RPMI8226 (cell line): Measurements from ENCODE around the gene B9D1.

Experiments
- DNase-seq: peaks from one replicate; pipeline ENCODE4 v3.0.0-alpha.2; 2015

The B9D1 gene

DNA sequence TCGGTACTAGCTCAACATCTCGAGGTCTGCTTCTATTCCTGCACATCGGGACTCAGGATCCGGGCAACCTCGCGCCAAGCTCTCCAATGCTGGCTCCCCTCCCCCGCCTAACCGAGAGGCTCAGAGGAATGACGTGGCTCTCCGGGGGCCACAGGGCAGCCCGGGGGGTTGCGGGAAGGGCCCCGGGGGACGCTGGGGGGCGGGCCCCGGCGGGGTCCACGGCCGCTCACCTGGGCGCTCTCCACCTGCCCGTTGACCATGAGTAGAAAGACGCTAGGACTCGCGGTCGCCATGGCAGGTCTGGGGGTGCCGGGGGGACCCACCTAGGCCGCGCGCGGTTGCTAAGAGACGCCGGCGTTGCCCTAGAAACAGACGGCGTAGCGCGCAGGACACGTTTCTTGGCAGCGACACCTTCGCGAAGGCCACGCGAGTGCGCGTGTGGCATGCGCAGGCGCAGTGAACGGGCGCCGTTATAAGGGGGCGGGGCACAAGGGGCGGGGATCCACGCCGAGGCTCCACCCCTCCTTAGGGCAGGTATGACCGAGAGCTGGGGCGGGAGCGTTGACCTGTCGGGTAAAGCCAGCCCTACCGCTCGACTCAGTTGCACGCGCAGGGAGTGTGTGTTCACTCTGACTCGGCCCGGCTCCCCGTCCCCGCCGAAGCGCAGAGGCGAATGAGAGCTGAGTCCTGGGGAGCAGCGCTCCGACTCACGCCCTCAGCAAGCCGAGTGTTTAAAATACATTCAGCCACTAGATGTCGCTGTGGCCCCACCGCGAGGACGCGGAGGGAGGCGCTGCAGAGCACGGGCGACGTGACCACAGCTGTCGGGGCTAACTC lies at the start of gene B9D1:
B9D1 (minus strand) TSS at position 447 of the 837 bp plus-strand sequence; CDS start at position 293, 154 bp downstream.
- DNase-seq: peak; percentile 91

GRCh38 chr17:19411631-19412030 lies 49.1 kb upstream of the B9D1 start:
- no peak for DNase-seq

DNA sequence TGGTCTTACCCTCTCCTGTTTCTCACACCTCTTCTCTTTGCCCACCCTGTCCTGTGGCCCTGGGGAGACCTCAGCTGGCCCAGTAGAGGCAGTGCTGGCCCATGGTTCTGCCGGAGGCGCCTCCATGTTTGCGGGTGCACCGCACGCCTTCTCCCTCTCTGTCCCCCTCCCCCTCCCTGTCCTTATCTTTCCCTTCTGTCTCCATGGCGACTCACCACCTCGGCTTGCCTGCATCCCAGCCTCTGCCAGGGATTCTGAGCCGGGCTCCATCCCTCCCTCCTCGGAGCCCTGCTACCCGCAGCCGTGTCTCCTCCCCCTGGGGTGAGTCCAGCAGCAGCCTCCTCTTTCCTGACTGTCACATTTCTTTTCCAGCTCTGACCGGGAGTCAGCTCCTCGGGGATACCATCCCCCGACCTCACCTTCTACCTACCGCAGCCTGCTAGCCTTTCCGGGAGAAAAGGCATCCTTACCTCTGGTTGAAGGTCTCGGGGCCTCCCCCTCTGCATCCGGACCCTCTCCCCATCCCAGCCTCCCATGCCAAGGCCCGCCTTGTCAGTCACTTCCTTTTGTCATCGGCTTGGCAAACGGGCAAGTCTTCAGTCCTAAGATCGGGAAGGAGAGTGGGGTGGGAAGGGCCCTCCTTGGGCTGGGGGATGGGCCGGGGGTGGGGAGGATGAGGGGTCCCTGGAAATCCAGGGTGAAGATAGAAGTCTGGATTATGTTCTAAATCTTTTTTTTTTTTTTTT lies 48.5 kb upstream of the B9D1 start, which contains the start of gene RNF112:
RNF112 (plus strand) TSS at position 358 of the 746 bp plus-strand sequence; CDS start at position 535, 177 bp downstream.
- no peak for DNase-seq

- DNase-seq: no peak
Observed at GRCh38 chr17:19410091-19410490, 47.6 kb upstream of the B9D1 start.

DNA sequence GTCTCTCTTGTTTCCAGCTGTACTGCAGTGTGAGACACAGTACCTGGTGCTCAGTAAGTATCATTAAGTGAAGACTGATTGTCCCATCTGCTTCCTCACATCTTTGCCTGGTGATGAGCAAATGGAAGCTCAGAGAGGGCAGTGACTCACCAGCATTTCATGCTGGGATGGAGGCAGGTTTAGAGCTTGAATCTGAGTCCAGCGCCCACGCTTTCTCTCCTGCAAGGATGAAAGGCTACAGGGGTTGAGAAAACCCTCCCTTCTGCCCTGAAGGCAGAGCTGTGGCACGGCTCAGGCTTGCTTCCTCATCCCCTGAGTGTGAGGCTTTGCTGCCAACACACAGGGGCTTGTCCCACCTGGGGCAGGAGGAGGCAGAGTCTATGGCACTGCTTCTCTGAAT lies 47.0 kb upstream of the B9D1 start:
- no peak for DNase-seq

DNA sequence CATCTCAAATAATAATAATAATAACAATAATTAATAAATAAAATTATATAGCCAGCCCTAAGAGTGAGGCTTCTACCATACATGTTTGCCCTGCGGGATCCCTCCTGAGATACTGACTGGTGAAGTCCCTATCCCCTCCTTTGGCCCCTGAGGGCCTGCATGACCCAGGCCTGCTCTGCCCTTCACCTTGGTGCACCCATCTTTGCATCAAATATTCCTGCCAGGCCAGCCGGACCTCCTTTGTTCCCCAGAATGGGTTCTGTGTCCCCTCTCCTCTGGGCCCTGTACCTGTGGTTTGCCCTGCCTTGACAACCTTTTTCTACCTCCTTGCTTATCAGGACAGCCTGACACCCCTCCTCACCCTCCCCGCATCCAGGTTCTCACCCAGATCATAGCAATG lies 46.5 kb upstream of the B9D1 start:
- DNase-seq: no peak

- DNase-seq: no peak
Observed at GRCh38 chr17:19408346-19408710, 45.8 kb upstream of the B9D1 start.

- no peak for DNase-seq
Observed at GRCh38 chr17:19407601-19408345, 45.2 kb upstream of the B9D1 start.

DNA sequence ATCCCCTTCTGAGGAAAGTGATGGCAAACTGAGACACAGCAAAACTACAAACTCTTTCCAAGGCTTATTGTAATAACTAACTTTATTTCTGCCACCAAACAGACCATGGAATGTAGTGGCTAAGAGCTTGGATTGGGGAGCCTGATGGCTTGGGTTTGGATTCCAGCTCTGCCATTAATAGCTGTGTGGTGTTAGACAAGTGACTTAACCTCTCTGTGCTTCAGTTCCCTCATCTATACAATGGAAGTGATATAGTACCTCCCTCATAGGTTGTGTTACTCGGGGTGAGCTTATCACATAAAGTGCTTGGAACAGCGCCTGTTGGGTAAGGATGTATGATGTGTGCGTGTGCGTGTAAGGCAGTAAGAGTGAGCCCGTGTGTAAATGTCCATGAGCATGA lies 42.6 kb upstream of the B9D1 start:
- DNase-seq: no peak

GRCh38 chr17:19404264-19404663 lies 41.7 kb upstream of the B9D1 start:
- DNase-seq: no peak

GRCh38 chr17:19403021-19403420 lies 40.5 kb upstream of the B9D1 start:
- DNase-seq: no peak

DNA sequence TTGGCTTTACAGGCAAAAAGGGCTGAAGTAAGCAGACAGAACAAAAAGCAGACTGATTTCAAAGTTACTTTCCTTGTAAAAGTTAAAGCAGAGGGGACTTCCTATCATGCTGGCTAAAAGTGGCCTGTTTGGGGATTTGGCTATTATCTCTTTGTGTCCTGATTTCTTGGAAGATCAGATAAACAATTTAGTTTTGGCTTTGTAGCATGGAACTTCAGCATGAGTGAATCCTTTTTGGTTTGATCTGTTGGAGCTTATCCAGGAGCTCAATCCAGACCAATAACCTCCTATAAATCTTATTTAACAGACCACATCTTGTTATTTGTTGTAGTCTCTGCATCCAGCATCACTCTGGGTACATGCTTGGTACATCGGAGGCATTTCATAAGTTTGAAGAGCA lies 39.6 kb upstream of the B9D1 start:
- no peak for DNase-seq

DNA sequence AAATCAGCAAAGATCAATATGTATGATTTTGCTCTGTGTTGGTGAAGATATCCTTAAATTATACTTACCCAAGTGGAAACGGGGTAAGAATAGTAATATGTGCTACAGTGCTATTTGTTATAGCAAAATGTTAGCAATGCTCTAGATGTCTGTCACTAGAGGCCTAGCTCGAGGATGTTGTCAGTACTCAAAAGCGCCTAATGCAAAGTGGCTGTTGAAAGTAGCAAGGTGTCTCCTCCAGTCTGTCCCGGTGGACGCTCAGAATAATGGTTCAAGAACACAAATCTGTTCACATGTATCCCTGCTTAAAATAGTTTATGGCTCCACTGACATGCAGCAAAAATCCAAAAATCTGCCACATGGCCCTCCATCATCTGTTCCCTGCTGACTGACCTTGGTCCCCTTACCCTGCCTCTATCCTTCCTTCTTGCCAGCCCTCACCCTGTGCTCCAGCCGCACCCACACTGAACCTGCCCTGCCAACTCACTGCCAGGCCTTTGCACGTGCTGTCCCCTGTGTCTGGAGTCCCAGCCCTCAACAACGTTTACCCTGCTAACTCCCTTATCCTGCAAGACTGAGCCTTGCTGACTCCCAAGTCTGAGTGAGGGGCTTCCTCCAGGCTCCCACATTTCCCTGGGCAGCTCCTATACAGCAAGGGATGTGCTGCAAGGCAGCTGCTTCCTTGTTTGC lies 38.9 kb upstream of the B9D1 start:
- DNase-seq: no peak

GRCh38 chr17:19399750-19400450 lies 37.4 kb upstream of the B9D1 start:
- no peak for DNase-seq

DNA sequence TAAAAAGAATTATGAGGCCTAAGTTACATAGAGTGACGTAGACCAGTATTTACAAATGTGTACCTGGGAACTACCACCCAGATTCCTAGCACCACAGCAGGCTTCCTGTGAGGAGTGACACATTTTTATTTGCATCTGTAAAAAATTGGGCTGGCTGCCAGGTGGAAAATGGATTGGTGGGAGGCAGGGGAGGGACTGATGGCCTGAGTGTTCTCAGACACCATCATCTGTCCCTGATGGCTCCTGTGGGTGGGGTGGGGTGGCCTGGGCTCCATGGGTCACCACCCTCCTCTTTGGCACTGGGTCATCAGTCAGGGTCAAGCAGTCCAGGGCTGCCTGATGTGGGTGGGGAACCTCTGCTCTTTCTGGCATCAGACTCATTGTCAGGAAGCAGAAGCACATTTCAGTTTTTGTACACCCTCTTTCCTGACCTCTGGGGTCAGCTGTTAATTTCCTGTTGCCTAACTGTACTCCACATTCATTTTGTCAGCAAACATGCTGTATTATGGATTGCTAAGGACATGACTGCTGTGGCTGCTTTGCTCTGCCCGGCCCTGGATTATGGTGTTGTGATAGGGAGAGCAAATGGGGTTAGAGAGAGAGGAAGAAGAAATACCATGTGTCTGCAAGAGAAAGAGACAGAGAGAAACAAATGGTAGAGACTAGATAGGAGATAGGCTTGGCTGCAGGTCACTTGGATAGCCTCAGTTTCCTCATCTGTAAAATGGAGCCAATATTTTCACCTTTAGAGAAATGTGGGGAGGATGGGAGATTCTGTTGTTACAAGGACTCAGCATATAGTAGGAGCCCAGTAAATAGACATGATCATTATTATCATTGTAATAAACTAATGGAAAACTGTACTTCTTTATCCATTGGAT lies 36.0 kb upstream of the B9D1 start:
- no peak for DNase-seq

DNA sequence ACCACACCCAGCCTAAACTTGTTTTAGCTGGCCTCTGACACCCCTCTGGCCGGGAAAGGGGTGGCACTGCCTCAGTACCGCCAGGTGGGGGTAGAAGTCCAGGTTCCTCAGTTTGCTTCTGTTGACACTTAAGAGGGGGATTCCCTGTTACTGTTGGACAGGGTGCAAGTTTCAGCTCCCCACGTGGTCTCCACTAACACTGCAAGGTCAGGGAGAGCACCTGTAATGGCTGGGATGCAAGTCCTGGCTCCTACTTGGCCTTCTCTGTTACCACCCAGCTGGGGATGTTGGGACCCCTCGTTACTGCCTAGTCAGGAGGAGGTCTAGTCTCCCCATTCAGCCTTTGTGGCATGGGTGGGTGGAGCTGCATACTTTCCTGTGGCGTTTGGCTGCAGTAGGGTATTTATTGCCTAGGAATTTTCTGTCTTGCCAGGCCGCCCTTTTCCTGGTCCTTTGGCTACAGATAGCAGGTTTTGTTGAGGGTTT lies 35.1 kb upstream of the B9D1 start:
- DNase-seq: peak; percentile 33

DNA sequence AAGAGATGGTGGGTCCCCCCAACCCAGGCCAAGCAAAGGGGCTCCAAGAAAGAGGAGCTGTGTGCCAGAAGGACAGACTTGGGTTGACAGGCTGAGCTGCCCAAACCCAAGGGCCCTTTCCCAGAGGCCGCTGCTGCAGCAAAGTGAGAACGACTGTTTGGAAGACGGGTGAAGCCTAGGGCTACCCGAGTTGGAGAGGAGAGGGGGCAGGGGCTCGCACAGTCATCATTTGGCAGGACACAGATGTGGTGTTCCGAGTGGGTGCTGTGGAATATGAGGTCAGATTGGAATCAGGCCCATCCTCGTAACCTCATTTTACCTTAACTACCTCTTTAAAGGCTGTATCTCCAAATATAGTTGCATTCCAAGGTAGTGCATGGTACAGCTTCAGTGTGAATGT lies 29.8 kb upstream of the B9D1 start:
- DNase-seq: no peak

GRCh38 chr17:19391432-19391831 lies 28.9 kb upstream of the B9D1 start:
- DNase-seq: no peak

GRCh38 chr17:19390951-19391350 lies 28.4 kb upstream of the B9D1 start:
- no peak for DNase-seq

DNA sequence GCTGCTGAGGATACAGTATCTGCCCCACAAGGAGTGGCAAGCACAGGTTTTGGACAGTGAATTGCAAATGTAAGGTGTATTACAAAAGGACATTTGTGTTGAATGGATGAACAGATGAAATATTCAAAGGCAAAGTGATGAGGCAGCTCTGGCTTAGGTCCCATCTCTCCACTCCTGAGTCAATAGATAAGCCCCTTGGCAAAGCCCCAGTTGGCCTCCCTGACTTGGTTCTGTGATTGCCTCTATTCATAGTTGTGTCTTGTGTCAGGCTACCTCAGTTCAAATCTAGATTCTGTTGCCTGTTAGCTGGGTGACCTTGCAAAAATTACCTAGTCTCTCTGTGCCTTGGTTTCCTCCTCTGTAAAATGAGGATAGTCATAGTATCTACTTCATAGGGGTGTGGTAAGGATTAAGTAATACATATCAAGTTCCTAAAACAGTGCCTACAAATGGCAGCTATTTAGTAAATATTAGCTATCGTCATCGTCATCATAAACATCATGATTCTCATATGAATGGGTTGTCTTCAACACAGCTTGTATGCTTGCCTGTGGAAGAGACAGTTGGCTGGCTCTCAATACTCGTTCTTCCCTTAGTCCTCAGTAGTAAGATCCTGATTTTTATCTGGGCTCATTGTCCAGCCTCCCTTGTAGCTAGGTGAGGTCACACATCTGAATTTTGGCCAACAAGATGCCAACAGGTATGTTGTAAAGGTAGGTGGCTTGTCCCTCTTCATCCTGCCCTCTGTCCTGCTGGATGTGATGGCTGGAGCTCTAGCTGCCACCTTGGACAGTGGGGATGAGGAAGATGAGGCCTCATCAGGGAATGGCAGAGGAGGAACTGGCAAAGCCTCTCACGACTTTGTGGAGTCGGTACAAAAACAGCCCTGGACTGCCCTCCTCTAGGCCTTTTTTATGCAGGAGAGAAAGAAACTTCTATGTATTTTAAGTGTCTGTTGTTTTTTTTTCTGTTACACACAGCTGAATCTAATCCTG lies 26.6 kb upstream of the B9D1 start:
- DNase-seq: no peak
